Subcutaneous abdominal adipose tissue (tissue), 5 donors: ENCODE data around the gene ADIPOR1.
"Not testable (repeated sequence)": the region's sequence is repeated elsewhere in the genome, so short reads cannot be mapped to it uniquely, and the experiment has no call there.

Experiments used
- H3K27ac ChIP-seq: one replicate; pipeline ENCODE4 v1.7.0; 2013; ENCODE audit warnings: low read depth, mild to moderate bottlenecking, inconsistent platforms, low read length, moderate library complexity
- H3K27me3 ChIP-seq, 5 donors: one replicate each; pipeline ENCODE4 v1.7.0; 2013; ENCODE audit warnings: low read length in 5 of 5, inconsistent platforms in 1 of 5; ENCODE audit not compliant: control insufficient read depth in 5 of 5, insufficient read depth in 4 of 5
- H3K36me3 ChIP-seq, 5 donors: one replicate each; pipeline ENCODE4 v1.7.0; 2013; ENCODE audit warnings: low read length in 5 of 5; ENCODE audit not compliant: control insufficient read depth in 5 of 5, insufficient read depth in 5 of 5
- H3K4me1 ChIP-seq, 5 donors: one replicate each; pipeline ENCODE4 v1.7.0; 2013; ENCODE audit warnings: low read length in 5 of 5, mild to moderate bottlenecking in 3 of 5, moderate library complexity in 1 of 5; ENCODE audit not compliant: control insufficient read depth in 5 of 5, insufficient read depth in 5 of 5
- H3K4me3 ChIP-seq, 5 donors: one replicate each; pipeline ENCODE4 v1.7.0; 2013; ENCODE audit warnings: low read length in 5 of 5, low read depth in 1 of 5
- H3K9ac ChIP-seq, 5 donors: one replicate each; pipeline ENCODE4 v1.7.0; 2013; ENCODE audit warnings: low read length in 5 of 5, mild to moderate bottlenecking in 4 of 5, moderate library complexity in 3 of 5
- H3K9me3 ChIP-seq, 5 donors: one replicate each; pipeline ENCODE4 v1.7.0; 2013; ENCODE audit warnings: low read length in 5 of 5; ENCODE audit not compliant: control insufficient read depth in 5 of 5
- donor health status: healthy.
- donor health status: healthy.
- donor health status: healthy.
- donor health status: healthy.
- donor health status: healthy.

The ADIPOR1 gene

GRCh38 chr1:202991112-202991511 lies 33.0 kb upstream of the ADIPOR1 start:
- H3K4me1 ChIP-seq, result no peaks in the 10 kb centered on the region
- H3K27ac ChIP-seq, result no peak overlapping the region
- H3K36me3 ChIP-seq, result no peaks in the 10 kb centered on the region
- H3K27me3 ChIP-seq, result peaks cover 0 to 16% (median 8%) of the 10 kb centered on the region in 5 donors
- H3K4me3 ChIP-seq, result no peak overlapping the region
- H3K9ac ChIP-seq, result no peak overlapping the region
- H3K9me3 ChIP-seq, result no peaks in the 10 kb centered on the region

GRCh38 chr1:202989879-202990278 lies 31.8 kb upstream of the ADIPOR1 start:
- H3K9me3 ChIP-seq, result no peaks in the 10 kb centered on the region
- H3K27ac ChIP-seq, result no peak overlapping the region
- no peaks in the 10 kb centered on the region for H3K4me1 ChIP-seq
- H3K36me3 ChIP-seq, result no peaks in the 10 kb centered on the region
- H3K4me3 ChIP-seq, result no peak overlapping the region
- H3K27me3 ChIP-seq, result peaks cover 0 to 14% (median 8%) of the 10 kb centered on the region in 5 donors
- no peak overlapping the region for H3K9ac ChIP-seq

DNA sequence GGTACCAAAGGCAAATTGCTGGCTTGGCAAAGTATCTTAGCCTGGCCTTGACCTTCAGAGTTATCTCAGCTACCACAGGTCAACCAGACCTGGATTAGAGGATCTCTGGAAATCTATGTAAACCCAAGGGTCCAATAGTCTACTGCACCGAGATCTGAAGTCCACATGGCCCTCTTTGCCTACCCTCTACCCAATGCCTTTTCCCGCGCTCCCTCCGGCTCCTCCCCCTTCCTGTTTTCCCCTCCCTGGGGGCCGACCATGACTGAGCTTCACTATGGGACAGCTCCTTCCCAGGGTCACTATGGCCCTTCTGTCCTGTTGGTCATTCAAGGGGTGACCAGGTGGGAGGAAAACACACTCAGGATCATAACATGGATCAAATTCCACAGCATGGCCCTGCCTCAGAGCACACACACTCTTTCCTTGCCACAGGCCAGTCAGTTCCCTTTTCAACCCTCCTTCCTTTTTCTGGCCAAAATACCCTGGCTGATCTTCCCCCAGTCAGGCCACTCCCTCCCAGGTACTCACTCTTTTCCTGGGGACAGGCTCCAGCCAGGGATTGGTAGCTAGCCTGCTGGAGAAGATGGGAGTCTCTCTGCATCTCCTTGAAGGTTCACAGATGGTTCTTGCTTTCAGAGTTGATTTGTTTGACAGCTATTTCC lies 29.9 kb upstream of the ADIPOR1 start:
- Histone ChIP-seq H3K36me3 (no peaks in the 10 kb centered on the region), H3K4me3 (no peak overlapping the region)

DNA sequence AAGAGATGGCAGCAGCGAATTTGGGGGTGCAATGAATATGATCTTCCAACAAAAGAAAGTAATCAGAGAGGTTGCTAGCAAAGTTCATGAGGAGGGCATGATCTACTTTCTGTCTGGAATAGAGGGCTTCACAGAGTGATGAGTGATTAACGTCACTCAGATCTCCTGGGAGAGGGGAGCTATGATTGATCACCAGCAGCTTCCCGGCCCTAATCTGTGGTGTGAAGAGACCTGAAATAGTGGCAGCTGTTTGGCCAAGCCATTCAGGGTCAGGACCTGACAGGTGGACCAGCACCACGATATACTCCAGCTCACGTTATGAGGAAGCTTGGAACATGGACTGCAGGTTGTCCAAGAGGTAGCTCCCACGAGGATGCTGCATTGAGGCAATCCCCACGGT lies 29.1 kb upstream of the ADIPOR1 start:
- Histone ChIP-seq H3K4me3 (no peak overlapping the region), H3K36me3 (no peaks in the 10 kb centered on the region), H3K4me1 (no peaks in the 10 kb centered on the region), H3K9ac (no peak overlapping the region), H3K27me3 (peaks cover 0 to 14% (median 8%) of the 10 kb centered on the region in 5 donors), H3K9me3 (no peaks in the 10 kb centered on the region), H3K27ac (no peak overlapping the region)

More for the DNA sequence above, 29.9 kb upstream of the ADIPOR1 start:
- H3K27ac ChIP-seq, result no peak overlapping the region
- H3K9ac ChIP-seq, result no peak overlapping the region
- peaks cover 0 to 14% (median 8%) of the 10 kb centered on the region in 5 donors for H3K27me3 ChIP-seq
- no peaks in the 10 kb centered on the region for H3K4me1 ChIP-seq
- H3K9me3 ChIP-seq, result no peaks in the 10 kb centered on the region

DNA sequence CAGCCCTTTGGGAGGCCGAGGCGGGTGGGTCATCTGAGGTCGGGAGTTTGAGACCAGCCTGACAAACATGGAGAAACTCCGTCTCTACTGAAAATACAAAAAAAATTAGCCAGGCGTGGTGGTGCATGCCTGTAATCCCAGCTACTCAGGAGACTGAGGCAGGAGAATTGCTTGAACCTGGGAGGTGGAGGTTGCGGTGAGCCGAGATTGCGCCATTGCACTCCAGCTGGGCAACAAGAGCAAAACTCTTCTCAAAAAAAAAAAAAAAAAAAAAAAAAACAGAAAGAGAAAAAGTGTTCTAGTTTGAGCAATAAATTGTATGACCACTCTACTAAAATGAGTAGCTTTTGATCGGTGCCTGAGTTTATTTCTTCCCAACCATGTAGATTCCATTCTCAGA lies 28.0 kb upstream of the ADIPOR1 start:
- H3K9ac ChIP-seq, H3K36me3 ChIP-seq, H3K9me3 ChIP-seq, H3K4me1 ChIP-seq, H3K27ac ChIP-seq, H3K4me3 ChIP-seq: not testable (repeated sequence)
- peaks cover 0 to 14% (median 8%) of the 10 kb centered on the region in 5 donors for H3K27me3 ChIP-seq

GRCh38 chr1:202982715-202983430 lies 24.8 kb upstream of the ADIPOR1 start:
- Histone ChIP-seq H3K9me3 (no peaks in the 10 kb centered on the region), H3K9ac (no peak overlapping the region), H3K4me3 (no peak overlapping the region), H3K36me3 (no peaks in the 10 kb centered on the region), H3K27ac (no peak overlapping the region), H3K27me3 (peaks cover 0 to 4% (median 0%) of the 10 kb centered on the region in 5 donors), H3K4me1 (no peaks in the 10 kb centered on the region)

GRCh38 chr1:202981939-202982338 lies 23.8 kb upstream of the ADIPOR1 start:
- H3K27me3 ChIP-seq, result no peaks in the 10 kb centered on the region
- H3K36me3 ChIP-seq, result no peaks in the 10 kb centered on the region

GRCh38 chr1:202979459-202979858 lies 21.3 kb upstream of the ADIPOR1 start:
- peaks cover 0 to 3% (median 0%) of the 10 kb centered on the region in 5 donors for H3K27me3 ChIP-seq
- no peaks in the 10 kb centered on the region for H3K9me3 ChIP-seq
- H3K36me3 ChIP-seq, result no peaks in the 10 kb centered on the region
- H3K27ac ChIP-seq, result no peak overlapping the region
- H3K4me3 ChIP-seq, result no peak overlapping the region
- no peak overlapping the region for H3K9ac ChIP-seq
- H3K4me1 ChIP-seq, result no peaks in the 10 kb centered on the region

More at GRCh38 chr1:202981939-202982338, 23.8 kb upstream of the ADIPOR1 start:
- Histone ChIP-seq H3K27ac (no peak overlapping the region), H3K4me1 (no peaks in the 10 kb centered on the region), H3K9me3 (no peaks in the 10 kb centered on the region), H3K4me3 (no peak overlapping the region), H3K9ac (no peak overlapping the region)

DNA sequence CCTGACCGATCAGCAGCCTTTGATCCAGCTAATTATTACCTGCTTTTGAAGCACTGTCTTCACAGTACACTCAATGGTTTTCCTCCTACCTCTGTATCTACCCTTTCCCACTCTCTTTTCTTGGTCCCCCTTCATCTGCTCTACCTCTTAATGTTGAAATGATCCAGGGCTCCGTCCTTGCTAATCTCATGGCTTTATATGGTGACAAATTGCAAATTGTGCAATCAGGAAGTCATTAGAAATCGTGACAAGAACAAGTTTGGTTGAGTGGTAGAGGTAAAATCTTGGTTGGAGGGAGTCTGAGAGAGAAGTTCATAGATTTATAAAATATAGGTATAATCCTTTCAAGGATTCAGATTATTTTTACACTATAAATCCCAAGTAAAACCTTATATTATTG lies 18.5 kb upstream of the ADIPOR1 start:
- no peaks in the 10 kb centered on the region for H3K36me3 ChIP-seq
- H3K27me3 ChIP-seq, result peaks cover 0 to 3% (median 0%) of the 10 kb centered on the region in 5 donors
- H3K9ac ChIP-seq, result no peak overlapping the region
- H3K27ac ChIP-seq, result no peak overlapping the region
- H3K9me3 ChIP-seq, result no peaks in the 10 kb centered on the region
- no peaks in the 10 kb centered on the region for H3K4me1 ChIP-seq
- H3K4me3 ChIP-seq, result no peak overlapping the region

GRCh38 chr1:202974856-202975255 lies 16.7 kb upstream of the ADIPOR1 start:
- Histone ChIP-seq H3K9me3 (no peaks in the 10 kb centered on the region), H3K4me1 (no peaks in the 10 kb centered on the region), H3K4me3 (no peak overlapping the region), H3K36me3 (no peaks in the 10 kb centered on the region), H3K27me3 (peaks cover 0 to 3% (median 0%) of the 10 kb centered on the region in 5 donors), H3K9ac (no peak overlapping the region), H3K27ac (no peak overlapping the region)
